GM21619 (cell line): ENCODE data around the gene VPS11.

Experiments
- ATAC-seq: cut with Tn5 transposase; IDR thresholded peaks from one replicate; pipeline ENCODE4 v1.9.1; 2021; ENCODE audit not compliant: unreplicated experiment

Gene VPS11

DNA sequence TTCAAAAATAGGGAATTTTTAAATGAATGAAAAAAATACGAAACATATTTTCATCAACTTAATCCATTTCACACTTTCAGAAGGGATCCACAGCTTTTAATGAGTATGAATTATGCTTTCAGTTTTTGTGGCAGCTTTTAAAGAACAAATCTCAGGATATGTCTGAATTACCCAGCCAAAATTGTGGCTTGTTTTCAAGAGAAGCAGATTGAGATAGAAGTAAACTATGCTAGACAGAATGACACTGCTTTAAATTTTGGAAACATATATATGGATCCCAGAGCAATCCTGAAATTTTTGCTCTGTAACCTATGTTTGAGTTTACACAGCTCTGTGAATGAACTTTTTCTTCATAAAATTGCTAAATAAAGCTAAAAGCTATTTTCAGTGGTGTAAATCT, 51.3 kb downstream of the VPS11 start:
- no peak for ATAC-seq

DNA sequence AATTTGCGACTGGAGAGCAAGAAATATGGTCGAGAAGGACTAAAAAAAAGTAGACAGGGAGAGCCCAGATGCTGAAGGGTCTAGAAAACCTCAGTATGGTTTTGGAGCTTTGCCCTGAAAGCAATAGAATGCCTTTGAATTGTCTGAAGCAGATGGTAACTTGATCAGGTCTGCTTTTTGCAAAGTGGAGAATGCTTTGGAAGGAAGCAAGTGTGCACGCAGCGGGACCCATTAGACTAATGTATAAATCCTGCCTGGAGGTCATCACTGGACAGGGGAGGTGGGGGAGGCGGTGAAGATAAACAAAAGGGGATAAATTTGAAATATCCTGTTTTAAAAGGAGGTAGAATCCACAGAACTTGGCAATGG, 53.0 kb downstream of the VPS11 start:
- no peak for ATAC-seq

DNA sequence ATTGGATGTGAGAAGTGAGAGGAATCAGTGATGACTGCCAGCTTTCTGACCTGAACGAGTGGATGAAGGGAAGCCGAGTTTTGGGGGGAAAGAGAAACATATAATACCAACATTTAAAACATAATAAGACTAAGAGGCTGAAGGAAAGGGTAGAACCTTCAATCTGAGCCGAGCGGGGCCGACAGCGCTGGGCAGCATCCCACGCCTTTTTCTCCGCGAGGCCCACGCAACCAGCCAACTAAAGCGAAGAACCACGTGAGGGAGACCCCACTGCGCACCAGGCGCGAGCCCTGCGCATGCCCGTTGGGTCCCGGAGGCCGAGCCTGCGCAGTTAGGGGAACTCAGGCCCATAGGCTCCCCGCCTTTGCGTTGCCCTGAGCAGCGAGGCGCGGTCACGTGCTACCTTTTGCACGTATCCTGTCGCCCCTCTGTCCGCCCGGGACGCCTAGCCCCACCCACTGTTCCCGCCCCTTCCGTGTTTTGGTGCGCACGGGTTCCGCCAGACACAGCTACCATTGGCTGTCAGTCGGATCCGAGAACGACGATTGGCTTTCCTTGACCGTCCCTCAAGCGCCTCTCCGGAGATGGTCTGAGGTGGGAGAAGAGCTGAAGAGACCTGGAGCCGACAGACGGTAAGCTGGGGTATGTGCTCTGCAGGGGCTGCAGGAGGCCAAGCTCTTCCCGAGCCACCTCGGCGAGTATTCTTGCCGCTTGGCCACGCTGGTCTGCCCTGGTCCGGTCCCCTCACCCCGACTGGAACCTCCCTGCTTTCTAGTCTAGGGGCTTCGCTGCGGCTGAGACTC, 53.6 kb downstream of the VPS11 start, which contains the start of gene HINFP:
TSS of gene HINFP (plus strand) at position 573 of the 803 bp plus-strand sequence. CDS start 5,365 bp downstream, outside the sequence.
- peak; percentile 95 for ATAC-seq

DNA sequence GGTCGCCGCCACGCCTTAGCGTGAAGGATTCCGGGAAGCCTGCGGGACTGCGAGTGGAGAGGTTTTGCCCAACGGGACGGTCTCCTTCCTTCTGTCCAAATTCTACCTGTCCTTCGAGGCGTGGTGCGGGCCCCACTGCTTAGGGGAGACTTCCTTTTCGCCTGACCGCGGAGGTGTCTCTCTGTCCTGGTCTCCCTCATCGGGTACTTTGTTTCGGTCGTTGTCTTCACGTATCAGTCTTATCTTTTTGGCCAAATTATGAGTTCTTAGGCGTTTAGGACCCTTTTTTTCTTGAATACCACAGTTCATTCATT, 54.1 kb downstream of the VPS11 start:
- no peak for ATAC-seq

DNA sequence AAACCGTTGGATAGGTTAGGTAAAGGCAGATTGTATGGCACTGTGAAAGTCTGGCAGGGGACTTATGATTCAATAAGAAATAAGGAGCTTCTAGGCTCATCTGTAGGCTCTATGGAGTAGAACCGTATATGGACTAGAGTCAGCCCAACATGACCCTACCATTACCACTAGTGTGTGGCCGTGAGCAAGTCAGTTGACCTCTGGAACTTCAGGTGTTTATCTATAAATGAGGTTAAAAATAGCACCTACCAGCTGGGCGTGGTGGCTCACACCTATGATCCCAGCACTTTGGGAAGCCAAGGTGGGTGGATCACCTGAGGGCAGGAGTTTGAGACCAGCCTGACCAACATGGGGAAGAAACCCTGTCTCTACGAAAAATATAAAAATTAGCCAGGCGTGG, 58.2 kb downstream of the VPS11 start:
- ATAC-seq, result no peak

DNA sequence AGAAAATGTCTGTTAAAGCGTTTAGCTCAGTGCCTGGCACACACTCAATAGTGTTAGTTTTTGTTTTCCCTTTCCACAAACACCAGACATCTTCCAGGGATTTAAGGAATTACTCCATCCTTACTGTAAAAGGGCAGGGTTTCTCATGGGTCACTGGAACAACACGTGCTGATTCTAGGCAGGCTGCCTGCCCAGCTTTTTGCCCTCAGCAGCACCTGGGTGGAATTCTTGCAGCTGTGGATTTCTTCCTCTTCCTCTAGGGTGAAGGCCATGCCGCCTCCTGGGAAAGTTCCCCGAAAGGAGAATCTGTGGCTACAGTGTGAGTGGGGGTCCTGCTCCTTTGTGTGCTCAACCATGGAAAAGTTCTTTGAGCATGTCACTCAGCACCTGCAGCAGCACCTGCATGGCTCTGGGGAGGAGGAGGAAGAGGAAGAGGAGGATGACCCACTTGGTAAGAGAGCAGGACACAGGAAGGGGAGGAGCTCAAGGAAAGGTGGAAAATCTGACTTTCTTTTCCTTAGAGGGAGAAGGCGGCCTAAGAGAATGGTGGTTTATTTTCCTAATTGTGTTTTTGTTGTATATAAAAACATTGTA, 59.2 kb downstream of the VPS11 start:
- no peak for ATAC-seq

DNA sequence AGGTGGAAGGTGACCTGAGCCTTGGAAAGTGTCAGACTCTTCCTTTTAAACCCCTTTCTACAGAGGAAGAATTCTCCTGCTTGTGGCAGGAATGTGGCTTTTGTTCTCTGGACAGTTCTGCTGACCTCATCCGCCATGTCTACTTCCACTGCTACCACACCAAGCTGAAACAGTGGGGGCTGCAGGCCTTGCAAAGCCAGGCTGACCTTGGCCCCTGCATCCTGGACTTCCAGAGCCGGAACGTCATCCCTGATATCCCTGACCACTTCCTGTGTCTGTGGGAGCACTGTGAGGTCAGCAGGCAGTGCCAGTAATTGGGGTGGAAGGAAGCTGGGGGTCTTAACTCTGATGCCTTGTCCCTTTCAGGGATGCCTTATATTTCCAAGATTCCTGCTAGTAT, 63.0 kb downstream of the VPS11 start:
- no peak for ATAC-seq
